ENCODE measurements around the gene ACVR2B. TPM values are rescaled to one million over a fixed set of nuclear protein-coding genes. Genes with fewer than 3 reads are reported as not detected.

Gene ACVR2B
- total RNA-seq, 1 donor: 1.6 TPM

GRCh38 chr3:38465588-38466154, 12.0 kb downstream of the ACVR2B start:
- TF ChIP-seq CTCF (IDR thresholded peaks at IDR 0.05; ENCODE audit: insufficient read depth, low read length): no peak
- DNase-seq (ENCODE audit: low read depth): no peak
- no peak overlapping the region for H3K4me3 ChIP-seq (ENCODE audit: low read depth, low read length)

- no peak for DNase-seq (ENCODE audit: low read depth)
- no peak for TF ChIP-seq CTCF (IDR thresholded peaks at IDR 0.05; ENCODE audit: insufficient read depth, low read length)
- H3K4me3 ChIP-seq (ENCODE audit: low read depth, low read length): no peak overlapping the region
Observed at GRCh38 chr3:38468765-38469164, 15.1 kb downstream of the ACVR2B start.

GRCh38 chr3:38469852-38470251, 16.2 kb downstream of the ACVR2B start:
- DNase-seq (ENCODE audit: low read depth): no peak
- no peak overlapping the region for H3K4me3 ChIP-seq (ENCODE audit: low read depth, low read length)
- no peak for TF ChIP-seq CTCF (IDR thresholded peaks at IDR 0.05; ENCODE audit: insufficient read depth, low read length)

- no peak for TF ChIP-seq CTCF (IDR thresholded peaks at IDR 0.05; ENCODE audit: insufficient read depth, low read length)
- DNase-seq (ENCODE audit: low read depth): no peak
- no peak overlapping the region for H3K4me3 ChIP-seq (ENCODE audit: low read depth, low read length)
Observed at GRCh38 chr3:38471260-38471857, 17.7 kb downstream of the ACVR2B start.

- no peak for DNase-seq (ENCODE audit: low read depth)
- H3K4me3 ChIP-seq (ENCODE audit: low read depth, low read length): no peak overlapping the region
- no peak for TF ChIP-seq CTCF (IDR thresholded peaks at IDR 0.05; ENCODE audit: insufficient read depth, low read length)
Observed at GRCh38 chr3:38472342-38472741, 18.7 kb downstream of the ACVR2B start.

- no peak for TF ChIP-seq CTCF (IDR thresholded peaks at IDR 0.05; ENCODE audit: insufficient read depth, low read length)
- no peak for DNase-seq (ENCODE audit: low read depth)
Observed at GRCh38 chr3:38473229-38473628, 19.5 kb downstream of the ACVR2B start.

More at GRCh38 chr3:38473229-38473628, 19.5 kb downstream of the ACVR2B start:
- no peak overlapping the region for H3K4me3 ChIP-seq (ENCODE audit: low read depth, low read length)

Data from fibroblast of the aortic adventitia (primary cell).